ENCODE measurements around the gene EFNA4. TPM values are rescaled to one million over a fixed set of nuclear protein-coding genes. Genes with fewer than 3 reads are reported as not detected.

EFNA4 gene
- total RNA-seq, 1 experiment from 2014 or later, result 11.8 TPM

- H4K20me1 ChIP-seq (ENCODE audit: control insufficient read depth, insufficient read depth, insufficient read length), result no peaks in the 10 kb centered on the region
- Mint-ChIP-seq H3K27ac (no peak overlapping the region), H3K4me1 (peaks cover 28 to 49% of the 10 kb centered on the region in 2 experiments), H3K27me3 (ENCODE audit: low read depth) (peaks cover 9% of the 10 kb centered on the region), H3K9me3 (no peaks in the 10 kb centered on the region), H3K4me3 (no peak overlapping the region; a peak in 1 of 5 replicates), H3K36me3 (ENCODE audit: insufficient read depth in 1 of 3, low read depth in 3 of 3) (peaks cover 5 to 30% (median 18%) of the 10 kb centered on the region in 3 experiments; a peak in 6 of 7 replicates)
- H3K23me2 ChIP-seq (ENCODE audit: insufficient read length, low read depth, low read length, poor library complexity, severe bottlenecking), result no peaks in the 10 kb centered on the region
- no peak overlapping the region for H2AK5ac ChIP-seq (ENCODE audit: insufficient read length, low read length)
- no peak for DNase-seq
- no peak overlapping the region for H2BK12ac ChIP-seq (ENCODE audit: insufficient read length, low read depth, low read length)
- H3K56ac ChIP-seq (ENCODE audit: insufficient read length, low read depth, low read length), result no peak overlapping the region
- no peaks in the 10 kb centered on the region; the same call in 1 of the 2 replicates for H3K4me1 ChIP-seq (ENCODE audit: insufficient read depth, low read length)
- no peaks in the 10 kb centered on the region for H3K27me3 ChIP-seq (ENCODE audit: insufficient read depth, low read length)
- no peak overlapping the region for H3K18ac ChIP-seq (ENCODE audit: insufficient read length, low read depth, low read length)
- H3K79me1 ChIP-seq (ENCODE audit: insufficient read depth, low read depth, low read length, poor library complexity, severe bottlenecking), result no peaks in the 10 kb centered on the region
- H2BK15ac ChIP-seq (ENCODE audit: low read depth, low read length), result no peak overlapping the region
- no peak overlapping the region for H2BK5ac ChIP-seq (ENCODE audit: insufficient read length, low read length)
- H3K14ac ChIP-seq (ENCODE audit: insufficient read depth, low read length), result no peak overlapping the region
- no peak overlapping the region for H3T11ph ChIP-seq (ENCODE audit: low read length)
- no peak overlapping the region for H3K9ac ChIP-seq (ENCODE audit: extremely low read depth, insufficient read length, low read length)
- H4K91ac ChIP-seq (ENCODE audit: insufficient read length, low read depth, low read length), result no peak overlapping the region
- no peak overlapping the region for H3K27ac ChIP-seq (ENCODE audit: insufficient read length, low read depth, low read length)
- H2BK120ac ChIP-seq (ENCODE audit: low read depth, low read length, poor library complexity, severe bottlenecking), result no peak overlapping the region
- H3K23ac ChIP-seq (ENCODE audit: insufficient read length, low read depth, low read length), result no peak overlapping the region
- no peak overlapping the region for H3K4me2 ChIP-seq (ENCODE audit: insufficient read depth, insufficient read length, low read length)
- no peak overlapping the region for H4K5ac ChIP-seq (ENCODE audit: insufficient read length, low read depth, low read length)
- H3K9me3 ChIP-seq (ENCODE audit: control insufficient read depth, low read depth, low read length), result no peaks in the 10 kb centered on the region
- no peak overlapping the region for H4K8ac ChIP-seq (replicated peaks; ENCODE audit: insufficient read length, low read depth, low read length)
- no CpG with 5 or more reads among the region's 8 CpGs for WGBS (ENCODE audit: extremely low coverage, insufficient read length, low lambda C conversion rate)
- no peak overlapping the region for H2BK20ac ChIP-seq (ENCODE audit: low read depth, low read length, poor library complexity, severe bottlenecking)
- no peak overlapping the region for H3K4ac ChIP-seq (ENCODE audit: low read depth, low read length)
- no peaks in the 10 kb centered on the region for H3K79me2 ChIP-seq (ENCODE audit: insufficient read depth, low read length)
- H2AFZ ChIP-seq (ENCODE audit: low read length), result no peak overlapping the region
- no peak for TF ChIP-seq CTCF (conservative IDR thresholded peaks at IDR 0.05)
Measured at GRCh38 chr1:155018617-155019348, 44.8 kb upstream of the EFNA4 start.

Measured in H9 (cell line).